Right lobe of liver (tissue), 4 donors: ENCODE data around the gene KCNIP1.

Experiments
- POLR2A ChIP-seq: fragments of 450-650 bp; IDR thresholded peaks from one replicate; pipeline ENCODE4 v1.6.1; 2017; ENCODE audit warnings: antibody characterized with exemption, mild to moderate bottlenecking
- TF ChIP-seq, protein P1 (sequence below), 4 donors: fragments of 200-600 bp in 3 of 4; fragments of 450-650 bp in 1 of 4; IDR thresholded peaks; one replicate each; pipeline versions ENCODE4 v1.5.1 to v1.8.0; 2016 to 2022; ENCODE audit warnings: antibody characterized with exemption in 4 of 4, mild to moderate bottlenecking in 2 of 4
- donor health status: DM: no; HTN: no; CAD: no.
- donor health status: DM: no; HTN: no; CAD: no.
- donor health status: DM: no; HTN: yes; CAD: no.

GRCh38 chr5:170694911-170695310, 191.1 kb downstream of the KCNIP1 start:
- TF ChIP-seq, protein P1, sequence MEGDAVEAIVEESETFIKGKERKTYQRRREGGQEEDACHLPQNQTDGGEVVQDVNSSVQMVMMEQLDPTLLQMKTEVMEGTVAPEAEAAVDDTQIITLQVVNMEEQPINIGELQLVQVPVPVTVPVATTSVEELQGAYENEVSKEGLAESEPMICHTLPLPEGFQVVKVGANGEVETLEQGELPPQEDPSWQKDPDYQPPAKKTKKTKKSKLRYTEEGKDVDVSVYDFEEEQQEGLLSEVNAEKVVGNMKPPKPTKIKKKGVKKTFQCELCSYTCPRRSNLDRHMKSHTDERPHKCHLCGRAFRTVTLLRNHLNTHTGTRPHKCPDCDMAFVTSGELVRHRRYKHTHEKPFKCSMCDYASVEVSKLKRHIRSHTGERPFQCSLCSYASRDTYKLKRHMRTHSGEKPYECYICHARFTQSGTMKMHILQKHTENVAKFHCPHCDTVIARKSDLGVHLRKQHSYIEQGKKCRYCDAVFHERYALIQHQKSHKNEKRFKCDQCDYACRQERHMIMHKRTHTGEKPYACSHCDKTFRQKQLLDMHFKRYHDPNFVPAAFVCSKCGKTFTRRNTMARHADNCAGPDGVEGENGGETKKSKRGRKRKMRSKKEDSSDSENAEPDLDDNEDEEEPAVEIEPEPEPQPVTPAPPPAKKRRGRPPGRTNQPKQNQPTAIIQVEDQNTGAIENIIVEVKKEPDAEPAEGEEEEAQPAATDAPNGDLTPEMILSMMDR (IDR thresholded peaks at IDR 0.05) = no peak
- TF ChIP-seq POLR2A = no peak
